AG09319 (cell line): Measurements from ENCODE around the gene METTL5.

ENCODE experiments used
- DNase-seq: peaks from one replicate; pipeline ENCODE4 v3.0.0-alpha.2; 2010; ENCODE audit warnings: low read depth; ENCODE audit errors: extremely low read depth
- CTCF ChIP-seq: IDR thresholded peaks from 2 replicates; pipeline ENCODE4 v1.5.1; 2011; ENCODE audit warnings: low read depth, mild to moderate bottlenecking, inconsistent platforms, low read length, moderate library complexity

Gene METTL5

GRCh38 chr2:169808221-169808620 is 16.5 kb downstream of the METTL5 start:
- no peak for TF ChIP-seq CTCF
- no peak for DNase-seq

DNA sequence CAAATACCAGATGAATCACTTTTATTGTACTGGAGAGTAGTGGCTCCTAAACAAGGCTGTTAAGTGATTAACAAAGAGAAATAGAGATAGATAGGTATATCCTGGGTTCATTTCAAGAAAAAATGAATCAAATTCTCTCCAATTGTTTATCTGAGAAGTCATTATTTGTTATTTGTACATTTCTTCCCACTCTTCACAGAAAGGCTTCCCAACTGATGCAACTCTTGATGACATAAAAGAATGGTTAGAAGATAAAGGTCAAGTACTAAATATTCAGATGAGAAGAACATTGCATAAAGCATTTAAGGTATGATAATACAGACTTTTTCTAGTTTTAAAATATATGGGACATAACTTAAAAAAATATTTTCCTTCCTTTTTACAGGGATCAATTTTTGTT is 18.1 kb downstream of the METTL5 start:
- no peak for TF ChIP-seq CTCF

GRCh38 chr2:169803480-169803879 is 21.2 kb downstream of the METTL5 start:
- no peak for TF ChIP-seq CTCF
- DNase-seq, result no peak

More for the DNA sequence above, 18.1 kb downstream of the METTL5 start:
- no peak for DNase-seq

GRCh38 chr2:169798718-169799592 is 25.8 kb downstream of the METTL5 start, which contains the start of gene SSB:
TSS of gene SSB (plus strand) at chr2:169798871. CDS start at chr2:169800961, 2,090 bp downstream.
- DNase-seq, result peak; percentile 81
- no peak for TF ChIP-seq CTCF

GRCh38 chr2:169798397-169798717 is 26.3 kb downstream of the METTL5 start:
- no peak for TF ChIP-seq CTCF
- DNase-seq, result no peak

GRCh38 chr2:169797601-169798000 is 27.1 kb downstream of the METTL5 start:
- TF ChIP-seq CTCF, result no peak
- DNase-seq, result no peak

DNA sequence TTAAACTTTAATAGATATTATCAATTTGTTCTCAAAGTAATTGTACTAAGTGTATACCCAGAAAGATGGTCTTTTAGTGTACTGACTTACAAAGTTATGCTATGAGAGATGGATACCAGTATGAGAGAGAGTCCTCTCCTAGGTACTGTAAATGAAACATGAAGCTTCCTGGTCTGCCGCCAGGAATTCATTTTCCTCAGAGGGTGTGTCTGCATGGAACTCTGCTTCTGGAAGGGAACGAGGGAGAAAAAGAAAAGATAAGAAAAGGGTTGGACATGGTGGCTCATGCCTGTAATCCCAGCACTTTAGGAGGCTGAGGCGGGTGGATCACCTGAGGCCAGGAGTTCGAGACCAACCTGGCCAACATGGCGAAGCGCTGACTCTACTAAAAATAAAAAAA is 28.3 kb downstream of the METTL5 start:
- DNase-seq, result no peak
- no peak for TF ChIP-seq CTCF
